Gastrocnemius medialis (tissue), 4 donors: Measurements from ENCODE around the gene ATP2C2.

Source experiments
- POLR2A ChIP-seq, 2 donors: fragments of 450-650 bp; IDR thresholded peaks; one replicate each; pipeline ENCODE4 v1.6.1; 2017; ENCODE audit warnings: antibody characterized with exemption in 2 of 2, mild to moderate bottlenecking in 2 of 2, moderate library complexity in 2 of 2
- TF ChIP-seq, protein P1 (sequence below), 5 experiments: fragments of 450-650 bp in 3 of 5; fragments of 200-600 bp in 2 of 5; sonication (generic) in 2 of 5; IDR thresholded peaks in 4 of 5; conservative IDR thresholded peaks in 1 of 5; 1 replicate in 4 of 5; 2 replicates in 1 of 5; pipeline ENCODE4 v1.5.1; 2016 to 2019; ENCODE audit warnings: antibody characterized with exemption in 5 of 5, mild to moderate bottlenecking in 3 of 5, moderate library complexity in 3 of 5

DNA sequence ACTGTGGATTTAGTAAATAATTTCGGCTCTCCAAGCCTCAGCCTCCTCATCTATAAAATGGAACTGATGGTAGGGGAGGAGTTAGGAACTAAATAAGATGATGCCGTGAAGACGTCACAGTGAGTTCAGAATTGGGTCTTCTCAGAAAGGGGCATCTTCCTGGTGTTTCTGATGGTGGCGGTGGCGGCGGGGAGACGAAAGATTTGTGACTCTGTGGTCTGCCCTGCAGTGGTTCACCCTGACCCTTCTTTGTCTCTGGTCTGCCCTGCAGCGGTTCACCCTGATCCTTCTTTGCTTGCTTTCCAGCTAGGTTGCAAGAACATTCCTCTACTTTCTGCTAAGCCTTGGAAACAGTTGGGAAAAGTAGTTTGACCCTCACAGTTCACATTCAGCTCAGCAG is 39.3 kb upstream of the ATP2C2 start:
- no peak for TF ChIP-seq POLR2A (IDR thresholded peaks at IDR 0.05)
- TF ChIP-seq, protein P1, sequence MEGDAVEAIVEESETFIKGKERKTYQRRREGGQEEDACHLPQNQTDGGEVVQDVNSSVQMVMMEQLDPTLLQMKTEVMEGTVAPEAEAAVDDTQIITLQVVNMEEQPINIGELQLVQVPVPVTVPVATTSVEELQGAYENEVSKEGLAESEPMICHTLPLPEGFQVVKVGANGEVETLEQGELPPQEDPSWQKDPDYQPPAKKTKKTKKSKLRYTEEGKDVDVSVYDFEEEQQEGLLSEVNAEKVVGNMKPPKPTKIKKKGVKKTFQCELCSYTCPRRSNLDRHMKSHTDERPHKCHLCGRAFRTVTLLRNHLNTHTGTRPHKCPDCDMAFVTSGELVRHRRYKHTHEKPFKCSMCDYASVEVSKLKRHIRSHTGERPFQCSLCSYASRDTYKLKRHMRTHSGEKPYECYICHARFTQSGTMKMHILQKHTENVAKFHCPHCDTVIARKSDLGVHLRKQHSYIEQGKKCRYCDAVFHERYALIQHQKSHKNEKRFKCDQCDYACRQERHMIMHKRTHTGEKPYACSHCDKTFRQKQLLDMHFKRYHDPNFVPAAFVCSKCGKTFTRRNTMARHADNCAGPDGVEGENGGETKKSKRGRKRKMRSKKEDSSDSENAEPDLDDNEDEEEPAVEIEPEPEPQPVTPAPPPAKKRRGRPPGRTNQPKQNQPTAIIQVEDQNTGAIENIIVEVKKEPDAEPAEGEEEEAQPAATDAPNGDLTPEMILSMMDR (IDR thresholded peaks at IDR 0.05 in 4 of 5, conservative IDR thresholded peaks at IDR 0.05 in 1 of 5): no peak
